Endothelial cell of umbilical vein (primary cell): ENCODE results near the gene PIGM. TPM values are rescaled to one million over a fixed set of nuclear protein-coding genes. Genes with fewer than 3 reads are reported as not detected.

ENCODE experiments used
- BruUV-seq: library from RNA; stranded (reverse); fragments of 400-500 nt; replicated peaks from 2 replicates; lab custom pipeline; 2021; lab: Mats Ljungman, UMichigan
- CTCF ChIA-PET: fragments of 300-600, 350-600 bp; sonication (Branson Sonifier 250); formaldehyde crosslinking; loops from one replicate; lab custom pipeline; 2021; ENCODE audit warnings: antibody characterized with exemption, inconsistent platforms; lab: Charles Lee
- POLR2A ChIA-PET: fragments of 300-600, 350-600 bp; sonication (Branson Sonifier 250); formaldehyde crosslinking; loops from one replicate; lab custom pipeline; 2021; ENCODE audit warnings: antibody characterized with exemption, inconsistent platforms; lab: Charles Lee
- DNase-seq: peaks from one replicate; pipeline ENCODE4 v3.0.0-alpha.2; 2011; ENCODE audit warnings: low read depth, low spot score
- FAIRE-seq: peaks from 2 replicates; lab custom pipeline; 2011; peaks lifted over from hg19 to GRCh38; lab: Jason Lieb, UNC
- H2AFZ ChIP-seq: 2 replicates; pipeline ENCODE4 v1.6.0; 2012; ENCODE audit warnings: low read depth, low read length, control low read depth, inconsistent platforms
- H3K27ac ChIP-seq: 2 replicates; pipeline ENCODE4 v1.5.1; 2011; ENCODE audit warnings: low read depth, mild to moderate bottlenecking, control low read depth, low read length, moderate library complexity; ENCODE audit not compliant: insufficient read depth
- H3K27me3 ChIP-seq, 2 experiments: 2 replicates each; pipeline versions ENCODE4 v1.6.0 to v1.6.1; 2011; ENCODE audit warnings: low read length in 2 of 2, mixed read lengths in 1 of 2; ENCODE audit not compliant: control insufficient read depth in 2 of 2, insufficient read depth in 2 of 2
- H3K36me3 ChIP-seq, 2 experiments: 2 replicates in 1 of 2; 3 replicates in 1 of 2; pipeline ENCODE4 v1.5.1; 2011; ENCODE audit warnings: low read length in 2 of 2, mild to moderate bottlenecking in 1 of 2, moderate library complexity in 1 of 2; ENCODE audit not compliant: control insufficient read depth in 2 of 2, insufficient read depth in 2 of 2; ENCODE audit errors: extremely low read depth in 1 of 2
- H3K4me1 ChIP-seq: 3 replicates; pipeline ENCODE4 v1.5.1; 2011; ENCODE audit warnings: mild to moderate bottlenecking, low read length; ENCODE audit not compliant: control insufficient read depth, insufficient read depth; ENCODE audit errors: extremely low read depth
- H3K4me2 ChIP-seq: 2 replicates; pipeline ENCODE4 v1.6.1; 2011; ENCODE audit warnings: low read length, control low read depth, mixed read lengths; ENCODE audit not compliant: insufficient read depth
- H3K4me3 ChIP-seq, 3 experiments: fragments of 200-600 bp in 1 of 3; sonication (generic), shearing (Covaris generic) in 1 of 3; replicated peaks in 1 of 3; 2 replicates each; pipeline ENCODE4 v1.5.1; 2011 to 2016; ENCODE audit warnings: control low read depth in 3 of 3, low read length in 3 of 3, mild to moderate bottlenecking in 2 of 3, inconsistent platforms in 1 of 3, low read depth in 1 of 3, moderate library complexity in 1 of 3; ENCODE audit not compliant: insufficient read depth in 1 of 3
- H3K79me2 ChIP-seq: 2 replicates; pipeline ENCODE4 v1.6.0; 2012; ENCODE audit warnings: low read length, inconsistent platforms; ENCODE audit not compliant: control insufficient read depth, insufficient read depth
- H3K9ac ChIP-seq: replicated peaks from 2 replicates; pipeline ENCODE3; 2011; ENCODE audit warnings: low read length, control low read depth; ENCODE audit not compliant: insufficient read depth; ENCODE audit errors: extremely low read depth
- H3K9me1 ChIP-seq: replicated peaks from 3 replicates; pipeline ENCODE4 v1.6.0; 2011; ENCODE audit warnings: mild to moderate bottlenecking, low read length; ENCODE audit not compliant: control insufficient read depth, insufficient read depth; ENCODE audit errors: extremely low read depth
- H3K9me3 ChIP-seq: replicated peaks from 2 replicates; pipeline ENCODE4 v1.5.1; 2012; ENCODE audit warnings: low read length, inconsistent platforms; ENCODE audit not compliant: control insufficient read depth, insufficient read depth
- H4K20me1 ChIP-seq: replicated peaks from 2 replicates; pipeline ENCODE3; 2011; ENCODE audit warnings: mild to moderate bottlenecking, low read length; ENCODE audit not compliant: control insufficient read depth, insufficient read depth; ENCODE audit errors: extremely low read depth
- EZH2 ChIP-seq: IDR thresholded peaks from 2 replicates; pipeline ENCODE4 v1.6.1; 2012; ENCODE audit warnings: borderline replicate concordance, low read depth, mild to moderate bottlenecking, moderate library complexity, low read length, inconsistent platforms; ENCODE audit not compliant: severe bottlenecking
- FOS ChIP-seq: IDR thresholded peaks from 2 replicates; pipeline ENCODE4 v1.6.1; 2011; ENCODE audit warnings: mild to moderate bottlenecking, low read length, moderate library complexity, borderline replicate concordance; ENCODE audit not compliant: insufficient read depth
- GATA2 ChIP-seq: IDR thresholded peaks from 2 replicates; pipeline ENCODE4 v1.7.0; 2011; ENCODE audit warnings: low read depth, mild to moderate bottlenecking, moderate library complexity, mixed read lengths, low read length; ENCODE audit not compliant: insufficient read length, insufficient read depth
- JUN ChIP-seq: IDR thresholded peaks from 2 replicates; pipeline ENCODE4 v1.6.1; 2011; ENCODE audit warnings: borderline replicate concordance, low read depth; ENCODE audit not compliant: insufficient read length, insufficient read depth
- MAX ChIP-seq: IDR thresholded peaks from 2 replicates; pipeline ENCODE4 v1.6.1; 2011; ENCODE audit not compliant: insufficient read depth, insufficient read length
- MYC ChIP-seq: IDR thresholded peaks from one replicate; pipeline ENCODE4 v1.6.1; 2011; ENCODE audit warnings: mild to moderate bottlenecking, low read depth, low read length
- POLR2A ChIP-seq: IDR thresholded peaks from 2 replicates; pipeline ENCODE4 v1.6.1; 2012; ENCODE audit warnings: low read depth, mild to moderate bottlenecking, control low read depth, low read length
- POLR2AphosphoS5 ChIP-seq: IDR thresholded peaks from 2 replicates; pipeline ENCODE4 v1.6.1; 2012; ENCODE audit warnings: low read depth, mild to moderate bottlenecking, control low read depth, low read length, moderate library complexity; ENCODE audit not compliant: insufficient read depth
- dilution Hi-C: fragments of 300-500 bp; cut with MboI; formaldehyde crosslinking; loops from one replicate; pipeline ENCODE4 v1.15.0; 2019; ENCODE audit warnings: low sequenced_read_pairs; ENCODE audit not compliant: extremely low pct_ligation_motif_present
- intact Hi-C: fragments of 100-400 bp; cut with micrococcal nuclease; formaldehyde crosslinking; loops from one replicate; pipeline ENCODE4 v1.10.0; 2022
- polyA plus RNA-seq, 4 experiments: library from polyadenylated mRNA; depleted of rRNA in 3 of 4; stranded (reverse) in 3 of 4; unstranded in 1 of 4; fragments of >200 nt; gene quantifications; 2 replicates each; pipeline versions ENCODE4 v1.2.1 to v1.2.3, GENCODE V29; 2011 to 2012; ENCODE audit warnings: missing spikeins in 1 of 4
- total RNA-seq: library from RNA; stranded (reverse); gene quantifications from 2 replicates; pipeline ENCODE4 v1.2.3, GENCODE V29; 2021
- TF ChIP-seq, protein P1 (sequence below), 2 donors: IDR thresholded peaks; 1 replicate in 1 of 2; 2 replicates in 1 of 2; pipeline ENCODE4 v1.5.1; 2011; ENCODE audit warnings: low read length in 2 of 2, mild to moderate bottlenecking in 2 of 2, moderate library complexity in 2 of 2, control low read depth in 1 of 2, inconsistent platforms in 1 of 2, low read depth in 1 of 2; ENCODE audit not compliant: insufficient read depth in 1 of 2; ENCODE audit errors: extremely low read depth in 1 of 2

Gene PIGM
- total and polyA plus RNA-seq, 2 donors (not counting 3 experiments of a cell fraction or from before 2014, with no cell fraction given) = 3.4 to 5.4 TPM

GRCh38 chr1:160066829-160067745 is 35.3 kb upstream of the PIGM start:
- Histone ChIP-seq H3K27me3 (peaks cover 25 to 30% of the 10 kb centered on the region in 2 experiments), H3K4me2 (no peak overlapping the region), H3K4me3 (no peak overlapping the region), H3K9ac (no peak overlapping the region), H3K4me1 (peaks cover 7% of the 10 kb centered on the region), H4K20me1 (no peaks in the 10 kb centered on the region), H3K36me3 (no peaks in the 10 kb centered on the region), H2AFZ (no peak overlapping the region), H3K9me1 (no peaks in the 10 kb centered on the region), H3K79me2 (no peaks in the 10 kb centered on the region), H3K9me3 (no peaks in the 10 kb centered on the region), H3K27ac (no peak overlapping the region)
- TF ChIP-seq POLR2A (no peak), MYC (no peak), EZH2 (no peak), GATA2 (no peak), FOS (no peak), JUN (no peak), POLR2AphosphoS5 (no peak), MAX (no peak)
- TF ChIP-seq, protein P1, sequence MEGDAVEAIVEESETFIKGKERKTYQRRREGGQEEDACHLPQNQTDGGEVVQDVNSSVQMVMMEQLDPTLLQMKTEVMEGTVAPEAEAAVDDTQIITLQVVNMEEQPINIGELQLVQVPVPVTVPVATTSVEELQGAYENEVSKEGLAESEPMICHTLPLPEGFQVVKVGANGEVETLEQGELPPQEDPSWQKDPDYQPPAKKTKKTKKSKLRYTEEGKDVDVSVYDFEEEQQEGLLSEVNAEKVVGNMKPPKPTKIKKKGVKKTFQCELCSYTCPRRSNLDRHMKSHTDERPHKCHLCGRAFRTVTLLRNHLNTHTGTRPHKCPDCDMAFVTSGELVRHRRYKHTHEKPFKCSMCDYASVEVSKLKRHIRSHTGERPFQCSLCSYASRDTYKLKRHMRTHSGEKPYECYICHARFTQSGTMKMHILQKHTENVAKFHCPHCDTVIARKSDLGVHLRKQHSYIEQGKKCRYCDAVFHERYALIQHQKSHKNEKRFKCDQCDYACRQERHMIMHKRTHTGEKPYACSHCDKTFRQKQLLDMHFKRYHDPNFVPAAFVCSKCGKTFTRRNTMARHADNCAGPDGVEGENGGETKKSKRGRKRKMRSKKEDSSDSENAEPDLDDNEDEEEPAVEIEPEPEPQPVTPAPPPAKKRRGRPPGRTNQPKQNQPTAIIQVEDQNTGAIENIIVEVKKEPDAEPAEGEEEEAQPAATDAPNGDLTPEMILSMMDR (IDR thresholded peaks at IDR 0.05; ENCODE audit: extremely low read depth in 1 of 2, insufficient read depth in 1 of 2, low read depth in 1 of 2, low read length in 2 of 2) = no peak
- BruUV-seq = no TSS peak
- FAIRE-seq (no peak), DNase-seq (no peak)
- dilution Hi-C loops = no loop called here
- CTCF ChIA-PET = interaction anchor here (0.8 to 5.8 kb wide), 4 partner anchors 9 to 310 kb away, joined by 3 to 37 read pairs (median 3); no protein-coding TSS in a partner anchor
- POLR2A ChIA-PET = no interaction called here
- intact Hi-C loops = no loop called here
